ENCODE results near the gene ANAPC10.

DNA sequence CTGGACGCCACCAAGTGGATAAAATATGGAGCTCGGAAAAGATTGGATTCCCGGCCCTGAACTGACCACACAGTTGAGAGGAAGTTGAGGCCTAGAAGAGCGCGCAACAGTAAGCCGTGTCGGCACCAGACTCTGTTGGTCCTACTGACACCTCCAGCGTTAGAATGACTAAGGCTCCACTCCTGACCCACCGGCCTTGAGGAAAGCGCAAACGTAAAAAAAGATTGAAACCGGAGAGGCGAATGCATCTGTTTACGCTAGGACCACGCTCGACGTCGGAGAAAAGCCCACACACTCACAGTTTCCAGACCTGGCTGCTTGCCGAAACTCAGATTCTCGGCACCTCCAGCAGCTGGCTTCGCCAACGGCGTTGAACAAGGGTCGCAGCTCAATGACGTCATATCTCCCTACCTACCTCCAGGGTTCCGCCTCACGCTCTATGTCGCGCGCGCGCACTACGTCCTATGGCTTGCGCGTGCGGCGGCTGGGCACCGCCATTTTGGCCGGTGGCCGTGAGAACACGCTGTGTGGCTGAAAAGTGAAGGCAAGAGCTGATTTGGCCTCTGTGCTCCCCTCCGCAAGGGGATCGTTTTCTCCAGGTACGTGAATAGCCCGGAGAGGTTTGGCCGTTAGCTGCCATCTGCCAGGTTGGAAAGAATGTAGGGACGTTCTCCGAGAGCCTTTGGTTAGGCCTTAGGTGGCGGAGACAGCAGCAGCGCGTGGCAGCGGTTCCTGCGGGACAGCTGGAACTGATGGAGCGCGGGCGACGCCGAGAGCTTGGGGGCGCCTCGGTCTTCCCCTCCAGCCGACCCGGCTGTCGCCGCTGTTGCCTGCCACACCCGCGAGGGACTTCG is at the start of gene ANAPC10, which contains the start of gene ABCE1:
- TF ChIP-seq, protein P1, sequence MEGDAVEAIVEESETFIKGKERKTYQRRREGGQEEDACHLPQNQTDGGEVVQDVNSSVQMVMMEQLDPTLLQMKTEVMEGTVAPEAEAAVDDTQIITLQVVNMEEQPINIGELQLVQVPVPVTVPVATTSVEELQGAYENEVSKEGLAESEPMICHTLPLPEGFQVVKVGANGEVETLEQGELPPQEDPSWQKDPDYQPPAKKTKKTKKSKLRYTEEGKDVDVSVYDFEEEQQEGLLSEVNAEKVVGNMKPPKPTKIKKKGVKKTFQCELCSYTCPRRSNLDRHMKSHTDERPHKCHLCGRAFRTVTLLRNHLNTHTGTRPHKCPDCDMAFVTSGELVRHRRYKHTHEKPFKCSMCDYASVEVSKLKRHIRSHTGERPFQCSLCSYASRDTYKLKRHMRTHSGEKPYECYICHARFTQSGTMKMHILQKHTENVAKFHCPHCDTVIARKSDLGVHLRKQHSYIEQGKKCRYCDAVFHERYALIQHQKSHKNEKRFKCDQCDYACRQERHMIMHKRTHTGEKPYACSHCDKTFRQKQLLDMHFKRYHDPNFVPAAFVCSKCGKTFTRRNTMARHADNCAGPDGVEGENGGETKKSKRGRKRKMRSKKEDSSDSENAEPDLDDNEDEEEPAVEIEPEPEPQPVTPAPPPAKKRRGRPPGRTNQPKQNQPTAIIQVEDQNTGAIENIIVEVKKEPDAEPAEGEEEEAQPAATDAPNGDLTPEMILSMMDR (IDR thresholded peaks at IDR 0.05): peak in 4 of 6 experiments; percentile 23 to 47 (median 30)
- TF ChIP-seq POLR2A (IDR thresholded peaks at IDR 0.05): peak; percentile 45 to 52
